Spleen (tissue), 11 donors: Measurements from ENCODE around the gene CEACAM1. TPM values are rescaled to one million over a fixed set of nuclear protein-coding genes. Genes with fewer than 3 reads are reported as not detected.

Source experiments
- DNase-seq: peaks from one replicate; pipeline ENCODE4 v3.0.0-alpha.2; 2020
- H3K27ac ChIP-seq, 8 donors: fragments of 200-600 bp; sonication (generic) in 7 of 8; 1 replicate in 4 of 8; 2 replicates in 4 of 8; pipeline versions ENCODE4 v1.5.0 to v1.8.0; 2016 to 2021; ENCODE audit warnings: inconsistent platforms in 4 of 8, mild to moderate bottlenecking in 4 of 8, moderate library complexity in 1 of 8
- H3K27me3 ChIP-seq, 7 donors: fragments of 200-600 bp; sonication (generic) in 6 of 7; replicated peaks in 1 of 7; 1 replicate in 4 of 7; 2 replicates in 3 of 7; pipeline versions ENCODE4 v1.5.0 to v1.8.0; 2016 to 2021; ENCODE audit warnings: inconsistent platforms in 3 of 7, mild to moderate bottlenecking in 1 of 7
- H3K36me3 ChIP-seq, 6 donors: fragments of 200-600 bp; sonication (generic) in 5 of 6; 1 replicate in 4 of 6; 2 replicates in 2 of 6; pipeline versions ENCODE4 v1.5.0 to v1.8.0; 2016 to 2021; ENCODE audit warnings: inconsistent platforms in 2 of 6
- H3K4me1 ChIP-seq, 6 donors: fragments of 200-600 bp; sonication (generic) in 5 of 6; 1 replicate in 3 of 6; 2 replicates in 3 of 6; pipeline versions ENCODE4 v1.5.0 to v1.8.0; 2016 to 2021; ENCODE audit warnings: inconsistent platforms in 3 of 6
- H3K4me3 ChIP-seq, 8 donors: fragments of 200-600 bp; sonication (generic) in 7 of 8; 1 replicate in 4 of 8; 2 replicates in 4 of 8; pipeline versions ENCODE4 v1.5.0 to v1.8.0; 2016 to 2021; ENCODE audit warnings: inconsistent platforms in 4 of 8, mild to moderate bottlenecking in 4 of 8, moderate library complexity in 2 of 8
- H3K9me3 ChIP-seq, 8 donors: fragments of 200-600 bp; sonication (generic) in 7 of 8; 1 replicate in 4 of 8; 2 replicates in 4 of 8; pipeline versions ENCODE4 v1.5.0 to v1.8.0; 2016 to 2021; ENCODE audit warnings: inconsistent platforms in 4 of 8
- POLR2A ChIP-seq, 3 donors: fragments of 450-650 bp; IDR thresholded peaks; one replicate each; pipeline ENCODE4 v1.5.1; 2017; ENCODE audit warnings: antibody characterized with exemption in 3 of 3, mild to moderate bottlenecking in 1 of 3
- POLR2AphosphoS5 ChIP-seq, 3 donors: sonication (generic); formaldehyde crosslinking; IDR thresholded peaks; one replicate each; pipeline ENCODE4 v1.5.1; 2017; ENCODE audit warnings: antibody characterized with exemption in 3 of 3
- WGBS, 5 donors: extraction: QIAGEN DNeasy Blood & Tissue Kit in 3 of 5; methylation state at CpG; one replicate each; pipeline versions ENCODE4 v1.1.5 to v1.1.7; 2013 to 2018; 5-methylcytosine and 5-hydroxymethylcytosine counted together
- intact Hi-C: fragments of 100-400 bp; cut with DNase I; formaldehyde crosslinking; loops from one replicate; pipeline ENCODE4 v1.15.0; 2023; ENCODE audit warnings: low total_unique reads
- polyA plus RNA-seq, 3 donors: library from polyadenylated mRNA; stranded (reverse); fragments of 200-250 nt; gene quantifications; one replicate each; pipeline ENCODE4 v1.2.1, GENCODE V29; 2013
- total RNA-seq, 7 donors: library from RNA; depleted of rRNA in 3 of 7; stranded (reverse); fragments of >200 nt in 3 of 7; fragmentation: NEBNext Ultra II Directional in 4 of 7; extraction: Animal tissue kit (Norgen Biotek cat#: 25700) in 4 of 7; gene quantifications; one replicate each; pipeline versions ENCODE4 v1.1.0 to v1.2.1, GENCODE V29; 2016 to 2021
- TF ChIP-seq, protein P1 (sequence below), 11 experiments: fragments of 200-600 bp in 7 of 11; fragments of 450-650 bp in 4 of 11; sonication (generic) in 4 of 11; IDR thresholded peaks in 8 of 11; conservative IDR thresholded peaks in 3 of 11; 1 replicate in 7 of 11; 2 replicates in 4 of 11; pipeline versions ENCODE4 v1.4.0 to v1.8.0; 2016 to 2021; ENCODE audit warnings: antibody characterized with exemption in 11 of 11, inconsistent platforms in 4 of 11, mild to moderate bottlenecking in 1 of 11
- donor health status: healthy with polysubstance abuse.
- donor health status: DM: no; HTN: no; CAD: no; lungs with moderate emphysema.
- donor health status: DM: no; HTN: no; CAD: no.
- donor health status: Bipolar disorder and iron deficiency.
- donor health status: healthy.
- donor health status: DM: no; HTN: no; CAD: no.
- donor health status: DM: yes; HTN: yes; CAD: no.

Gene CEACAM1
- total and polyA plus RNA-seq, 10 donors: 1.5 to 33.5 (median 16.7) TPM

DNA sequence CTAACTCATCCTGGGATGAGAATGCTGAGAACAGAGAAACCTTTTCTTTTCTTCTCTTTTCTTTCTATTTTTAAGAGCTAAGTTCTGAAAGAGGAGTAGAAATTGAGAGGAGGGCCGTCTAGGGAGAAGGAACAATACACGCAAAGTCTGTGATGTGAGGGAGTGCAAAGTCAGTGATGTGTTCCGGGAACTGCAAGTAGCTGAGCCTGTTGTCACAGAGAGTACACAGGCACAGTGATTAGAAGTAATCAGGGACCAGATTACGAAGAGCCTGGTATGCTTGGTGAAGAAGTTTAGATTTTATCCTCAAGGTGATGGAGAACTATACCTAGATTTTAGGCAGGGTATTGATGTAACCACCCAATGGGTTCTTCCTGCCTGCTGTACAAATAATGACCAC, 53.5 kb downstream of the CEACAM1 start:
- TF ChIP-seq, protein P1, sequence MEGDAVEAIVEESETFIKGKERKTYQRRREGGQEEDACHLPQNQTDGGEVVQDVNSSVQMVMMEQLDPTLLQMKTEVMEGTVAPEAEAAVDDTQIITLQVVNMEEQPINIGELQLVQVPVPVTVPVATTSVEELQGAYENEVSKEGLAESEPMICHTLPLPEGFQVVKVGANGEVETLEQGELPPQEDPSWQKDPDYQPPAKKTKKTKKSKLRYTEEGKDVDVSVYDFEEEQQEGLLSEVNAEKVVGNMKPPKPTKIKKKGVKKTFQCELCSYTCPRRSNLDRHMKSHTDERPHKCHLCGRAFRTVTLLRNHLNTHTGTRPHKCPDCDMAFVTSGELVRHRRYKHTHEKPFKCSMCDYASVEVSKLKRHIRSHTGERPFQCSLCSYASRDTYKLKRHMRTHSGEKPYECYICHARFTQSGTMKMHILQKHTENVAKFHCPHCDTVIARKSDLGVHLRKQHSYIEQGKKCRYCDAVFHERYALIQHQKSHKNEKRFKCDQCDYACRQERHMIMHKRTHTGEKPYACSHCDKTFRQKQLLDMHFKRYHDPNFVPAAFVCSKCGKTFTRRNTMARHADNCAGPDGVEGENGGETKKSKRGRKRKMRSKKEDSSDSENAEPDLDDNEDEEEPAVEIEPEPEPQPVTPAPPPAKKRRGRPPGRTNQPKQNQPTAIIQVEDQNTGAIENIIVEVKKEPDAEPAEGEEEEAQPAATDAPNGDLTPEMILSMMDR (IDR thresholded peaks at IDR 0.05 in 8 of 11, conservative IDR thresholded peaks at IDR 0.05 in 3 of 11): no peak
- no peak for TF ChIP-seq POLR2A (IDR thresholded peaks at IDR 0.05)
- no peak for TF ChIP-seq POLR2AphosphoS5 (IDR thresholded peaks at IDR 0.05)
- intact Hi-C loops: no loop called here

DNA sequence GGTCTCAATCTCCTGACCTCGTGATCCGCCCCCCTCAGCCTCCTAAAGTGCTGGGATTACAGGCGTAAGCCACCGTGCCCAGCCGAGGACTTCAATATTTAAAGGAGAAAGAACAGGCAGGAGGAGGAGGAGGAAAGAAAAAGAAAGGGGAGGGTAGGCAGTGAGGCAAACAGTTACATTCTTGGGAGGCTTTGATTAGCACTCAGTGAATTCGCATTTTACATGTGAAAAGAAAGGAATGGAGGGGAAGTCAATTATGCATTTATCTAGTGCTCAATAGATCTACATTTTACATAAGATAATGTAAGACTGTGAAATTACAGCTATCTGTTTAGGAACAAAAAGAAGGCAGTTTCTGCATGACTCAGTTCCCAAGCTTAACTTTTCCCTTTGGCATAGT, 54.6 kb downstream of the CEACAM1 start:
- no peak overlapping the region for H3K27ac ChIP-seq
- H3K4me3 ChIP-seq: no peak overlapping the region
- intact Hi-C loops: no loop called here
- no peak for DNase-seq
- no peaks in the 10 kb centered on the region for H3K36me3 ChIP-seq
- H3K9me3 ChIP-seq: no peaks in the 10 kb centered on the region
- peaks cover 0 to 18% (median 11%) of the 10 kb centered on the region in 6 donors for H3K4me1 ChIP-seq
- no peaks in the 10 kb centered on the region for H3K27me3 ChIP-seq
- 80 to 85% (median 82%) methylated on average over 6 of the region's 6 CpGs for WGBS, 5 donors
- TF ChIP-seq, protein P1 (IDR thresholded peaks at IDR 0.05 in 8 of 11, conservative IDR thresholded peaks at IDR 0.05 in 3 of 11): no peak
- TF ChIP-seq POLR2A (IDR thresholded peaks at IDR 0.05) (no peak), POLR2AphosphoS5 (IDR thresholded peaks at IDR 0.05) (no peak)

More for the DNA sequence above, 53.5 kb downstream of the CEACAM1 start:
- H3K9me3 ChIP-seq: no peaks in the 10 kb centered on the region
- no peak for DNase-seq
- H3K4me1 ChIP-seq: peaks cover 0 to 10% (median 5%) of the 10 kb centered on the region in 6 donors
- 83 to 94% (median 86%) methylated on average over 4 of the region's 4 CpGs for WGBS, 5 donors
- H3K4me3 ChIP-seq: no peak overlapping the region
- H3K27me3 ChIP-seq: no peaks in the 10 kb centered on the region
- H3K36me3 ChIP-seq: no peaks in the 10 kb centered on the region
- no peak overlapping the region for H3K27ac ChIP-seq

DNA sequence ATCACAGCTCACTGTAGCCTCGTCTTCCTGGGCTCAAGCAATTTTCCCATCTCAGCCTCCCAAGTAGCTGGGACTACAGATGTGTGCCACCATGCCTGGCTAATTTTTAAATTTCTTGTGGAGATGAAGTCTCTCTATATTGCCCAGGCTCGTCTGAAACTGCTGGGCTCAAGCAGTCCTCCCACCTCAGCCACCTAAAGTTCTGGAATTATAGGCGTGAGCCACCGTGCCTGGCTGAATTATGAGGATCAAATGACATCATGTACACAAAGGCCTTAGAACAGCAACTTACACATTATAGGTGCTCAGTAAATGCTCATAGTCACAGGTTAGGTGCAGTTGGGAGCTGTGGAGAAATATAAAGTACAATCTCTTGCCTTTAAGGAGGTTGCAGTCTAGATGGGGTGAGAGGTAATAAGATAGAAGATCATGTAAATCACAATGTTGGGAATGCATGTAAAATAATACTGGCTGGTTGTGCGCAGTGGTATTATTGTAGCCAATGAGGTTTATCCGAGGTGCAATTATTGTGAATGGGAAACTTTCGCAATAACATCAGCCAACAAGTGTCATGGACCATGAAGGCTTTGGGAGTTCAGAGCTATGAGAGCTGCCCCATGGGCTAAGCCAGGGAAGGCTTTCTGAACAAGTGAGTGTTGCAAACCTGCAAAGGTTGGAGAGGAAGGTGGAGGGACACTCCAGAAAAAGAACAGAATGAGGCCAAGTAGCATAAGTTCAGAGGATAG, 55.7 kb downstream of the CEACAM1 start:
- Histone ChIP-seq H3K4me3 (no peak overlapping the region), H3K4me1 (peaks cover 0 to 26% (median 11%) of the 10 kb centered on the region in 6 donors), H3K27me3 (no peaks in the 10 kb centered on the region), H3K36me3 (no peaks in the 10 kb centered on the region), H3K9me3 (no peaks in the 10 kb centered on the region), H3K27ac (no peak overlapping the region)
- TF ChIP-seq, protein P1 (IDR thresholded peaks at IDR 0.05 in 8 of 11, conservative IDR thresholded peaks at IDR 0.05 in 3 of 11): no peak
- TF ChIP-seq POLR2AphosphoS5 (IDR thresholded peaks at IDR 0.05) (no peak), POLR2A (IDR thresholded peaks at IDR 0.05) (no peak)
- no peak for DNase-seq
- intact Hi-C loops: no loop called here
- 88 to 94% (median 92%) methylated on average over 7 of the region's 7 CpGs for WGBS, 5 donors

DNA sequence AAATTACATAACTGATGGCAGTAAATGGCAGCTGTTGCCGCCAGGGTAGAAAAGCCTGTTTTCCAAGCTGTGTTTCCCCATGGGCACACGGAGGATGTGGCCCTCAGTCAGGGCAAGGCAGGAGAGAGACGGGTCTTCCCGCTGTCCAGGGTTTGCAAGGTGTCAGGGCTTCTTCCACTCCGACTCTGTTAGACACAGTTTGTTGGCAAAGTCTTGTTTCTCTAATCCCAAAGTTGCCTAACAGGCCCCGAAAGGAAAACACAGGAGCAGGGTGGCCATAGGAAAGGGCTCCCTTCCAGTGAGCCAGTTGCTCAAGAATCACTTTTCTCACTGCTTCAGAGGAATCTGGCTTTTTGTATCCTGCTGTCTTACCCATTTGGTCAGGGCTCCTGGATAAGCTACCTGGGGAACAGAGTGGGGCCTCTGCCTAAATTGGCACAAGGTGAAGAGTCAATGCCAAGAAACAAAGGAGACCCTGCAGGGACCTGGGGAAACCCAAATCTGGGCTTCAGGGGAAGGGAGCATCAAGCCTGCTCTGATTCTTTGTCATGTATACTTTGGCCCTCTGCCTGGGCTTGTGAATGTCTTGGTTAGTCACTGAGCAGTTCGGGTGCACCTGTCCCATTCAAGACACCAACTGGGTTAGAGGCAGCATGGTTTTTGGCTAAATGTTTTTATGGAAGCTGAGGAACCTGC, 56.6 kb downstream of the CEACAM1 start:
- no peaks in the 10 kb centered on the region for H3K9me3 ChIP-seq
- WGBS, 5 donors: 81 to 92% (median 88%) methylated on average over 7 of the region's 7 CpGs

More for the DNA sequence above, 56.6 kb downstream of the CEACAM1 start:
- Histone ChIP-seq H3K4me3 (no peak overlapping the region), H3K27ac (no peak overlapping the region), H3K36me3 (no peaks in the 10 kb centered on the region), H3K27me3 (no peaks in the 10 kb centered on the region), H3K4me1 (peaks cover 8 to 34% (median 19%) of the 10 kb centered on the region in 6 donors)
- DNase-seq: no peak
- intact Hi-C loops: no loop called here
- TF ChIP-seq POLR2A (IDR thresholded peaks at IDR 0.05) (no peak), POLR2AphosphoS5 (IDR thresholded peaks at IDR 0.05) (no peak)
- TF ChIP-seq, protein P1 (IDR thresholded peaks at IDR 0.05 in 8 of 11, conservative IDR thresholded peaks at IDR 0.05 in 3 of 11): no peak
